HG03039 (cell line): ENCODE results near the gene SEMA3G.

Experiments
- ATAC-seq: cut with Tn5 transposase; IDR thresholded peaks from one replicate; pipeline ENCODE4 v1.9.1; 2021; ENCODE audit warnings: mild to moderate bottlenecking, moderate library complexity; ENCODE audit not compliant: unreplicated experiment

SEMA3G gene

DNA sequence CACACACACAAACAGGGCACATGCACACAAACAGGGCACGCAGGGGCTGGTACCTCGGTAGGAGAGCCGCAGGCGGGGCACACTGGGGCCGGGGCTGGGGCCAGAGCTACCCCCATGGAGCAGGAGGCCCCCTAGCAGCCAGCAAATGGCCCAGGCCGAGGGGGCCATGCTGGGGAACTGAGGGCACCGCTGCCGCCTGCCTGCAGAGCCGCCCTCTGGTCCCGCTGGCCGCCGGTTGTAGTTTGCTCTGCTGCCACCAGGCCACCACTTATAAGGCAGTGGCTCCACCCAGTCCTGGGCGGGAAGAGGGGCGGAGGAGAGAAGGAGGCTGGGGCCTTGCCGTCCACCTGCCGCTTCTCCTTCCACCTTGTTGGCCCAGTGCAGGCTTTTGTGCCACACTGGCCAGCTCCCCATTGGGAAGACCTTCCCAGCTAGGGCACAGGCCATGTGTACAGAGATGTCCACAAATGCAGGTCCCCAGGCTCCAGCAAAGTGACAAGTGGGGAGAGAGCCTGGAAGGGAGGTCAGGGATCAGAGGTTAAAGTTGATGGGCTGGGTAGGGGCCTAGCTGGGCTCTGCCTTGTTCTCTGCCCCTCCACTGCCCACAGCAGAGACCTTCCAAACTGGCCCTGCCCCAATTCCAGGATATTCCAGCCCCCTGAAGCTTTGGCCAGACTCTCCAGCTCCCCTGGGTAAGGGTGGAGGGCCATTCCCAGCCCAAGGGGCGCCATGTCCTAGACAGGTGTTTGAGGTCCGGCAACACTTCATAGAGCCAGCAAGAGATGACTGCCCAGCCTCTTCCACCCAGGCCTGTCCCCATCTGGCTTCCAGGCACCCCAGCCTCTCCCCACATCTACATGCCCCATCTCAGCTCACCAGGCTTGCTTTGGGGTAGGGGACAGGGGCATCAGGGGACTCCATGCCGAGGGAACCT lies at the start of gene SEMA3G:
Gene SEMA3G (minus strand): TSS at position 244 of the 934 bp plus-strand sequence. CDS start 76 bp downstream, at position 168.
- ATAC-seq: peak; percentile 66

DNA sequence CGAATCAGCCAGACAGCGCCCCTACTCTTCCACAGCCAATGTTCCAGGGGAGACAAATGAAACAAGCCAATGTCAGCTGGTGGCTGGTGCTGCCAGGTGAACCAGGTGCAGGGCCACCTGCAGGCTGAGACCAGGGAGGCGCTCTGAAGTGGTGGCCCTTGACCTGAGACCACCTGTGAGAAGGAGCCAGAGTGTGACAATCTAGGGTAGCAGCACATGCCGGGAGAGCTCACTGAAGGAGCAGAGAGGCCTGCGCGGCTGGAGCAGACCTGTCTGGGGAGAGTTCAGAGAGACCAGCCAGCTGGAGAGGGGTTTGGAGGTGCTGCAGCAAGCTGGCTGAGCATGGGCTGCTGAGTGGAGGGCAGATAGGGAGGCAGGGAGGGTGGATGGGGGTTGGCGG lies 49.5 kb upstream of the SEMA3G start:
- no peak for ATAC-seq

DNA sequence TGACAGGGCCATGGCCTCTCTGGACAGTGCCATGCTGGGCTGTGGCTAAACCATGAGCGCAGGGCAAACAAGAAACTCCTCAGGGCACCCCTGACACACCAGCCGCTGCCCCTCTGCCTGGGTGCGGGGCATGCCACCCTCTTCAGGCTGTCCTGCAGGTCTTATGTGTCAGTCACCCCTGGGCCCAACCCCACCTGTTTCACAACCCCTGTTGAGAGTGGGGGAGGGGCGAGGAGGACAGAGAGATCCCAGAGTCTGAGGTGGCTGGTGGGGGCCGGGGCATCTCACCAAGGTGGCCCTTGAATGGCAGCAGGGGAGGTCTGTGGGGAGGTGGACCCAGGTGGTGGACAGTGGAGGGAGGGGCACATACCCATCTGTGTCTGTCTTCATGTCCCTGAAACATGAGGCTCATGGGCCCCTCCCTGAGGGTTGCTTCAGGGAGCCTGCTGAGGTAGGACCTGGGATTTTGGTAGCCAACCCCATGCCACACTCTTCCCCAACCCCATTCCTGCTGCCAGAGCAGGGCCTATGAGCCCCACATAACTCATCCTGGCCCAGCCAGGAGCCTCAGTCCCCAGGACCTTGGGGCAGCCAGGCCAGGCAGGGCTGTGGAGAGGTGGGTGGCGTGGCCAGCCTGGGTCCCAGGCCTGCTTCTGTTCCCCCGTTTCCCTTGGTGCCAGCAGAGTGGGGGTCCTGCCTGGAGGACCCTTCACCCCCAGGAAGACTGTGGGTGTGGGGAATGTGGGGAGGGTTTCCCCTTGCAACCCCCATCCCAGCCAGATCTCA lies 48.5 kb upstream of the SEMA3G start:
- no peak for ATAC-seq

DNA sequence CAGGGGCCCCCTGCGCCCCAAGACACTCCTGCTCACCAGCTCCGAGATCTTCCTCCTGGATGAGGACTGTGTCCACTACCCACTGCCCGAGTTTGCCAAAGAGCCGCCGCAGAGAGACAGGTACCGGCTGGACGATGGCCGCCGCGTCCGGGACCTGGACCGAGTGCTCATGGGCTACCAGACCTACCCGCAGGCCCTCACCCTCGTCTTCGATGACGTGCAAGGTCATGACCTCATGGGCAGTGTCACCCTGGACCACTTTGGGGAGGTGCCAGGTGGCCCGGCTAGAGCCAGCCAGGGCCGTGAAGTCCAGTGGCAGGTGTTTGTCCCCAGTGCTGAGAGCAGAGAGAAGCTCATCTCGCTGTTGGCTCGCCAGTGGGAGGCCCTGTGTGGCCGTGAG lies 47.2 kb upstream of the SEMA3G start:
- no peak for ATAC-seq

DNA sequence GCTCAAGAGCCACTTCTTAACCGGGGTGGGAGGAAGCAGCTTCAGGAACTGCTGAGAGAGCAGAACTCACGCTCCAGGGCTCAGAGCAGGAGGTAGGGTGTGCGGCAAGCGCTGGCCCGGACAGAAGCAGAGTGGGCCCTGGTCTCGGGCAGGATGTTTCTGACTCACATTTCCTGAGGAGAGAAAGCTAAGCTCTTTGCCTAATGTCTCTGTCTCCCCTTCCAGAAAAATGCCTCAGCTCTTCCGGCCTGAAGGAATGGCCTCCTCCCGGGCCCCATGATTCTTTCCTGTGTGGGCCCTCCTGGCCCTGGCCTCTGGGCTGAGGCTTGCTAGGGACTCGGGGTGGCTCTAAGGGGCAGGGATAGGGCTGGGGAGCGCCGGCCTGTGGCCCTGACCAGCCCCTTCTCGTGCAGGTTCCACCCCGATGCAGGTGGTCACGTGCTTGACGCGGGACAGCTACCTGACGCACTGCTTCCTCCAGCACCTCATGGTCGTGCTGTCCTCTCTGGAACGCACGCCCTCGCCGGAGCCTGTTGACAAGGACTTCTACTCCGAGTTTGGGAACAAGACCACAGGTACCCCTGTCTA lies 46.1 kb upstream of the SEMA3G start:
- ATAC-seq: no peak

DNA sequence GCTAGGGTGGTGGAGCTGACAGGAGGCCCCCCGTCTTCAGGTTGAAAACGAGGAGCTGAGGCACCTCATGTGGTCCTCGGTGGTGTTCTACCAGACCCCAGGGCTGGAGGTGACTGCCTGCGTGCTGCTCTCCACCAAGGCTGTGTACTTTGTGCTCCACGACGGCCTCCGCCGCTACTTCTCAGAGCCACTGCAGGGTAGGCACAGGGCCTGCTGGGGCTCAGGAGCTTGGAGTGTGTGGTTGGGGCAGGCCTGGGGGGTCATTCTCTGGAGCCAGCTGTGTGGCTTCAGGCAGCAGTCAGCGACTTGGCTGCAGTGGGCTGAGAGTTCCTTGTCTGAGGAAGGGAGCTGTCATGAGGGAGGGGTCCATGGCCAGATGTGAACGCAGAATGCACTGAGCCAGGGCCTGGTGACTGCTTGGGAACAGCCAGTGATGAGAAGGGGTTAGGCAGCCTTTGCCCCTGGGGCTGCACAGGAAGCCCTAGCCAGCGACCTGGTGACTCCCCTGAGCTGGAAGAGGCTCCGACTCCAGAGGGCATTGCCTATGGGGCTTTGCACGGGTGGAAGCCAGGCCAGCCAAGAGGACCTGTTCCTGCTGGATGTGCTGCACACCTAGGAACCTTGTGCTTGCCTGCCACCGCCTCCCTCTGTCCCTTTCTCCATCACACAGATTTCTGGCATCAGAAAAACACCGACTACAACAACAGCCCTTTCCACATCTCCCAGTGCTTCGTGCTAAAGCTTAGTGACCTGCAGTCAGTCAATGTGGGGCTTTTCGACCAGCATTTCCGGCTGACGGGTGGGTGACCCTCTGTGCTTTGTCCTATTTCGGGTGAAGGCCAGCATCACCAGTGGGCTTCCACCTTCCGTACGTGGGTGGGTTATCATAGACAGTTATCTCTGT lies 45.4 kb upstream of the SEMA3G start:
- no peak for ATAC-seq

DNA sequence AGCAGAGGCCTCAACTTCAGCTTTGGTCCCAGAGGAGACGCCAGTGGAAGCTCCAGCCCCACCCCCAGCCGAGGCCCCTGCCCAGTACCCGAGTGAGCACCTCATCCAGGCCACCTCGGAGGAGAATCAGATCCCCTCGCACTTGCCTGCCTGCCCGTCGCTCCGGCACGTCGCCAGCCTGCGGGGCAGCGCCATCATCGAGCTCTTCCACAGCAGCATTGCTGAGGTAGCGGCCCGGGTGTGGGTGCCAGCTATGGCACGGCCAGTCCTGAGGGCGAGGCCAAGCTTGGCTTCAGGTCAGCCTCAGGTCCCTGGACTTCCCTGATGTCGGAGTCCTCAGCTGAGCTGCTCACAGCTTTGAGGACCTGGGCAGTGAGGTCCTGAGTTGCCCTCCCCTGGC lies 44.5 kb upstream of the SEMA3G start:
- no peak for ATAC-seq

DNA sequence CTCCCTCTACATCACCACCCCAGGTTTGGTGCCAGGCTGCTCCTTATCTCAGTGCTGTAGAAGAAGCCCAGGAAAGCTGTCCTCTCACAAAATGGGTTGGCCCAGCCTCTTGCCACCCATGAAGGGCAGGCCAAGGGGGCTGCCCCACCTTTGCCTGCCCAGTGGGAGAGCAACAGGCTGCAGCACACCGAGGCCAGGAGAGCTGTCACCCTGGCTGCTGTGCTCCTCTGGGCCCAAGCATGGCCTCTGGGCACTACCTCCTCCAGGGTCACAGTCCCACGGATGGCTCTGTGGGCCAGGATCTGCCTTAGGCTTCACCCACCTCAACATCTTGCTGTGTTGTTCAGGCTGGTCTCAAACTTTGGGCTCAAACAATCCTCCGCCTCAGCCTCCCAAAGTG lies 43.8 kb upstream of the SEMA3G start:
- ATAC-seq: no peak

DNA sequence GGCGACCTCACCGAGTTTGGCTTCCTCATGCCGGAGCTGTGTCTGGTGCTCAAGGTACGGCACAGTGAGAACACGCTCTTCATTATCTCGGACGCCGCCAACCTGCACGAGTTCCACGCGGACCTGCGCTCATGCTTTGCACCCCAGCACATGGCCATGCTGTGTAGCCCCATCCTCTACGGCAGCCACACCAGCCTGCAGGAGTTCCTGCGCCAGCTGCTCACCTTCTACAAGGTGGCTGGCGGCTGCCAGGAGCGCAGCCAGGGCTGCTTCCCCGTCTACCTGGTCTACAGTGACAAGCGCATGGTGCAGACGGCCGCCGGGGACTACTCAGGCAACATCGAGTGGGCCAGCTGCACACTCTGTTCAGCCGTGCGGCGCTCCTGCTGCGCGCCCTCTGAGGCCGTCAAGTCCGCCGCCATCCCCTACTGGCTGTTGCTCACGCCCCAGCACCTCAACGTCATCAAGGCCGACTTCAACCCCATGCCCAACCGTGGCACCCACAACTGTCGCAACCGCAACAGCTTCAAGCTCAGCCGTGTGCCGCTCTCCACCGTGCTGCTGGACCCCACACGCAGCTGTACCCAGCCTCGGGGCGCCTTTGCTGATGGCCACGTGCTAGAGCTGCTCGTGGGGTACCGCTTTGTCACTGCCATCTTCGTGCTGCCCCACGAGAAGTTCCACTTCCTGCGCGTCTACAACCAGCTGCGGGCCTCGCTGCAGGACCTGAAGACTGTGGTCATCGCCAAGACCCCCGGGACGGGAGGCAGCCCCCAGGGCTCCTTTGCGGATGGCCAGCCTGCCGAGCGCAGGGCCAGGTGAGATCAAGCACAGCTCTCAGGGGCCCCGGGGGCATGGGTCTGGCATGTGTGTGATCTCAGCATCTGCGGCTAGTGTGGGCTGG lies 43.1 kb upstream of the SEMA3G start:
- no peak for ATAC-seq

DNA sequence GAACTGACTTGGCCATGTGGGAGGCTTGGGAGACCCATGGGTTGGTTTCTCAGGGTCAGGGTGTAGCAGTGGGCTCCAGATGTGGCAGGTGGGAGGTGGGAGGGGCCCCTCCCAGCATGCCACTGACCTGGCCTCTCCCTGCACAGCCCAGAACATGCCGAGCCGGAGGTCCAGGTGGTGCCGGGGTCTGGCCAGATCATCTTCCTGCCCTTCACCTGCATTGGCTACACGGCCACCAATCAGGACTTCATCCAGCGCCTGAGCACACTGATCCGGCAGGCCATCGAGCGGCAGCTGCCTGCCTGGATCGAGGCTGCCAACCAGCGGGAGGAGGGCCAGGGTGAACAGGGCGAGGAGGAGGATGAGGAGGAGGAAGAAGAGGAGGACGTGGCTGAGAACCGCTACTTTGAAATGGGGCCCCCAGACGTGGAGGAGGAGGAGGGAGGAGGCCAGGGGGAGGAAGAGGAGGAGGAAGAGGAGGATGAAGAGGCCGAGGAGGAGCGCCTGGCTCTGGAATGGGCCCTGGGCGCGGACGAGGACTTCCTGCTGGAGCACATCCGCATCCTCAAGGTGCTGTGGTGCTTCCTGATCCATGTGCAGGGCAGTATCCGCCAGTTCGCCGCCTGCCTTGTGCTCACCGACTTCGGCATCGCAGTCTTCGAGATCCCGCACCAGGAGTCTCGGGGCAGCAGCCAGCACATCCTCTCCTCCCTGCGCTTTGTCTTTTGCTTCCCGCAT lies 42.3 kb upstream of the SEMA3G start:
- no peak for ATAC-seq

DNA sequence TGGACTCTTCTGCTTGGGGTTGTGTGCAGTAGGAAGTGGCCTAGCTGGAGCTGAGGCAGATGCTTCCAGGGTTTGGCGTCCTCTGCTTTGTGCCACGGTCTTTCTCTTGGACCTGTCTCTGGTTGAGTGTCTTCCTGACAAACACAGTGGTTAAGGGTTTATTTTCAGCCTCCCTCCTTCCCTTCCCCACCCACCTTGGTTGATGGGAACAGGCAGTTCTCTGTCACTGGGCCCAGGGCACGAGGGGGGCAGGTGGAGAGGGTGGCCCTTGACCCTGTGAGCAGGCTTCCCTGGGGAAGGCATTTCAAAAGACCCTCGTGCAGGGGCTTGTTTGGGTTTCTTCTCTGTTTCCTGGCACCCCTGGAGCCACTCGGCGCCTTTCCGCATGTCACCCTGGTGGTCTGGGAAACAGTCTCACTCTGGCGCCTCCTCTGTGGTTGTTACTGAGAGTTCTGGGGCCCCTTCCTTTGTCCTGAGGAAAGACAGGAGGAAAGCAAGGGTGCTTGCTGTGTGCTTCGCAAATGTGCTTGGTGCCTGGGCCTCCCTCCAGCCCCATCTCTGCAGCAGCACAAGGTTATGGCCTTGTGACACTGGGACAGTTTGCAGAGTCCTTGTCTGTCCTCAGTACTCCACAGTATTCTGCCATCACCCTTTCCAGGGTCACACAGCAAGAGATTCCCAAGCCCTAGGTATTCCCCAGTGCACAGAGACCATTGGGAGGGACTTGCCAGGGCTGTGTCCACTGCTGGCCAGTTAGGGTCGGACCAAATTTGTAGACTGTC lies 40.0 kb upstream of the SEMA3G start:
- no peak for ATAC-seq

DNA sequence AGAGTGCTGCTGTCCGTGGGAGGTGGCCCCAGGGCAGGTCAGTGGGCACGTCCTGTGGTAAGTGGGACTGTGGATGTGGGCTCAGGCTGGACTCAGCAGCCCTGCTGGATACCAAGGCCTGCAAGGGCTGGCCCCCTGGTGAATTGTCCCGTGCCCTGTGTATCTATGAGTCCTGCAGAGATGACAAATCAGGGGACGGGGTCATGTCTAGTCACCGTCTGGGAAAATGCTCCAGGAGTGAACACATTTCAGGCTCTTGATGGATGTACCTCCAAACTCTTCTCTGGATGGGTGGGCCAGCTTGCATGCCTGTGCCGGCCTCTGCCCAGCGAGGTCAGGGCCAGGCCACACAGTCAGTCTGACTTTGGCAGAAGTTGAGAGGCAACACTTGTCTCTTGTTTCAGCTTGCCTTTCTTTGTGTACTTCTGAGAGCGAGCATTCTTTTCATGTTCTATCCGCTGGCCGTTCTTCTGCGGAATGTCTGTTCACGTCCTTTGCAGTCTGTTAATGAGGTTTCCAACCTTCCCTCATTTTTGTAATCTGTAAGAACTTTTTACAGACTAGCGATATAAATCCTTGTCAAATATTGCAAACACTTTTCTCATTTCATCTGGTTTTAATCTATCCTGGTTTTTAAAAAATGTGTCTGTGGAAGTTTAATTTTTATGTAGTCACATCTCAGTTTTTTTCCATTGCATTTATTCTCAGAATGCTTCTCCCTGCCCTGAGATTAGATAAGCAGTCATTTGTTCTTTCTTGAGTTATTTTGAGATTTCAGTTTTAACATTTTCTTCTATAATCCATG lies 38.9 kb upstream of the SEMA3G start:
- no peak for ATAC-seq

DNA sequence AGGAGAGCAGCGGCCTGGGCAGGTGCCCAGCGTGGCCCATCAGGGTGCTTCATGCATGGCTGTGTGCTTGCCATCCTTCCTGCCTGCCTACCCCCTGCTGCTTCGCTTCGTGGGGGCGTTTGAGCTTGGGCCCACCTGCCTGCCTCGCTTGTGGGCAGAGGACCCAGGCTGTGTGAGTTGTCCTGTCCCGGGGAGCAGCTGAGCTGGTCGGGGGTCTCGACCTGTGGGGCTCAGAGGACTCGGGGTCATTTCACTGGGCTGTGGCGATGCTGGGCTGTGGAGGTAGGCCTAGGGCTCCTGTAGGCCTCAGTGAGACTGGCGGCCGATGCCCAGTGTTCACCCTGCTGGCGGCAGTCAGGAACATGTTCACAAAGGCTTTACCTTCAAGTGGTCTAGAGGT lies 38.2 kb upstream of the SEMA3G start:
- no peak for ATAC-seq

DNA sequence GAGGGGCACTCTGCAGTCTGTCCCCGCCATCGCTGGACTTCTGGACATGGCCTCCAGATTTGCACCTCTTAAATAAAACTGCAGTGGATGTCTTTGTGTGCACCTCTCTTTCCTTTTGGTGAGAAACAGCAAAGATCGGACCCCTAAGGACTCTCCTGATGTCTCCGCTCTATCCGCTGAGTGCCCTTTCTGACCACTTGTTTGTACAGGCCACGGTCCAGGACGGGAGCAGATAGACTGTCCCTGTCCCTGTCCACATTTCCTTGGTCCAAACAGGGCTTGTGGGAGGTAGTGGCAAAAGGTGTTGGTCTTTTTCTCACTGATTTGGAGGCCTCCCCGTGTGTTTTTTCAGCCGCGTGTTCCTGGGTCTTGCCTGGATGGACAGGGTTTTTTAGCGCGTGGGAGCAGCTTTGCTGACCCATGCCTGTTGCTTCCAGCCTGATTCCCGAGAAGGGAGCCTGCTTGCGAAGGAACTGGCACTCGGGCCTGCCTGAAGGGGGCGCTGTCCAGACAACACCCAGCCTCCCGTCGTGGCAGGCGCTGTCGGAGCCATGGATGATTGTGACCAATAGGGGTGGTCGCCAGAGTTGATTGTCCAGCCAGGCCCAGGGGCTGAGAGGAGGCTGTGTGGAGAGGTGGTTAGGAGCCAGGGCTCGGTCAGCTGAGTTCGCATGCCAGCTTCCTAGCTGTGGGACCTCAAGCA lies 37.1 kb upstream of the SEMA3G start:
- ATAC-seq: no peak

DNA sequence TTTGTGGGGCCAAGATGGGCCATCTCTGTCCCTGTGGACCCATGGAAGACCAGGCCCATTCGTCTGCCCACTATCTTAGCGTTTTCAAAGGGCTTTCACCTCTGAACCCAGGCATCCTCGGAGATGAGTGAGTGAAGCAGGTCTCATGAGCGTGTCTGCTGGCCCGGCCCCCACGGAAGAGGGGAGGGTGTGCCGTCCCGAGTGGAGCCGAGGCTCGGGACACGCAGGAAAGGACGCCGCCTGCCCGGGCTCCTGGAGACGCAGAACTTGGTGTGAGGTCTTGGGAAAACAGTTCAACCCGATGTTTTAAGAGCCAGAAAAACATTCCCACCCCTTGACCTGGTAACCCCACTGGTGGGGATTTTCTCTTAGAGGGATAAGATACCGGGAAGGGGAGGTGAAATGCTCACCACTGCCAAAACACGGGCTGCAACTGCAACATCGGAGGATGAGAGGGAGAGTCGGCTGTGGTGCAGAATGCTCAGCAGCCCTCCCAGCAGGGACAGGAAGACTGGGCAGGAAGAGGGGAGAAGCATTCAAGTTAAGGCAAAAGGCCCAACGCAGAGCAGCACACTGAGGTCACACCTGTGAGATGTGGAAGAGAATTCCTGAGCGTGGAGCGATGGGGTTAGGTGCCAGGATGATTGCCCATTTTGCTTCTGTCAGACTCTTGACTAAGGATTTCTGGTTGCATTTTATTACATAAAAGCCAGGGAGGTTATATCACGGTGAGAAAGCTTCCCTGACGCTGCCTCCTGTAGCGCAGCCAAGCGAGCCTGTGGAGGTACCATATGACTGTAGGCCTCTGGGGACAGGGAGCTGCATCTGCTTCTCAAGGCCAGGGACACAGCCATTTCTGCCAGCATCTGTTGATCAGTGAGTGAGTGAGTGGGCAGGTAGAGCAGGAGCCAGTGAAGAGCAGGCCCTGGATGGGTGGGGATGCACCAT lies 36.1 kb upstream of the SEMA3G start:
- ATAC-seq: no peak
